ENCODE measurements around the gene CYBRD1.

Gene CYBRD1

GRCh38 chr2:171482877-171483276, 39.4 kb upstream of the CYBRD1 start:
- no peak for TF ChIP-seq CTCF (IDR thresholded peaks at IDR 0.05; ENCODE audit: low read depth, low read length, missing control alignments)
- no peak overlapping the region for H3K4me3 ChIP-seq (replicated peaks; ENCODE audit: low read depth, low read length)
- DNase-seq (ENCODE audit: extremely low read depth, low read depth): no peak

GRCh38 chr2:171483793-171484192, 38.5 kb upstream of the CYBRD1 start:
- no peak overlapping the region for H3K4me3 ChIP-seq (replicated peaks; ENCODE audit: low read depth, low read length)
- TF ChIP-seq CTCF (IDR thresholded peaks at IDR 0.05; ENCODE audit: low read depth, low read length, missing control alignments): no peak
- DNase-seq (ENCODE audit: extremely low read depth, low read depth): no peak

- DNase-seq (ENCODE audit: extremely low read depth, low read depth): no peak
- TF ChIP-seq CTCF (IDR thresholded peaks at IDR 0.05; ENCODE audit: low read depth, low read length, missing control alignments): no peak
- no peak overlapping the region for H3K4me3 ChIP-seq (replicated peaks; ENCODE audit: low read depth, low read length)
These were observed 37.2 kb upstream of the CYBRD1 start for GRCh38 chr2:171485116-171485515.

GRCh38 chr2:171487201-171487600, 35.1 kb upstream of the CYBRD1 start:
- H3K4me3 ChIP-seq (replicated peaks; ENCODE audit: low read depth, low read length): no peak overlapping the region
- no peak for DNase-seq (ENCODE audit: extremely low read depth, low read depth)
- TF ChIP-seq CTCF (IDR thresholded peaks at IDR 0.05; ENCODE audit: low read depth, low read length, missing control alignments): no peak

GRCh38 chr2:171487803-171488259, 34.4 kb upstream of the CYBRD1 start:
- no peak for DNase-seq (ENCODE audit: extremely low read depth, low read depth)
- no peak for TF ChIP-seq CTCF (IDR thresholded peaks at IDR 0.05; ENCODE audit: low read depth, low read length, missing control alignments)
- H3K4me3 ChIP-seq (replicated peaks; ENCODE audit: low read depth, low read length): no peak overlapping the region

GRCh38 chr2:171490577-171490976, 31.7 kb upstream of the CYBRD1 start:
- TF ChIP-seq CTCF (IDR thresholded peaks at IDR 0.05; ENCODE audit: low read depth, low read length, missing control alignments): no peak
- no peak for DNase-seq (ENCODE audit: extremely low read depth, low read depth)
- H3K4me3 ChIP-seq (replicated peaks; ENCODE audit: low read depth, low read length): no peak overlapping the region

- TF ChIP-seq CTCF (IDR thresholded peaks at IDR 0.05; ENCODE audit: low read depth, low read length, missing control alignments): no peak
- no peak overlapping the region for H3K4me3 ChIP-seq (replicated peaks; ENCODE audit: low read depth, low read length)
- no peak for DNase-seq (ENCODE audit: extremely low read depth, low read depth)
These were observed 31.0 kb upstream of the CYBRD1 start for GRCh38 chr2:171491292-171491691.
